Gastroesophageal sphincter (tissue), 4 donors: ENCODE measurements around the gene MON1A. TPM values are rescaled to one million over a fixed set of nuclear protein-coding genes. Genes with fewer than 3 reads are reported as not detected.

Experiments
- ATAC-seq: fragments of 150-250 bp; one replicate; pipeline ENCODE4 v1.9.1; 2016; ENCODE audit warnings: mild to moderate bottlenecking, moderate library complexity
- H3K27ac ChIP-seq, 4 donors: fragments of 200-600 bp; sonication (generic) in 3 of 4; 1 replicate in 3 of 4; 2 replicates in 1 of 4; pipeline ENCODE4 v1.5.1; 2016 to 2019
- H3K27me3 ChIP-seq: fragments of 200-600 bp; sonication (generic); one replicate; pipeline ENCODE4 v1.5.1; 2019
- H3K36me3 ChIP-seq, 2 donors: fragments of 200-600 bp; sonication (generic); one replicate each; pipeline ENCODE4 v1.5.1; 2019; ENCODE audit warnings: control low read depth in 1 of 2
- H3K4me1 ChIP-seq, 3 donors: fragments of 200-600 bp; sonication (generic); 1 replicate in 2 of 3; 2 replicates in 1 of 3; pipeline ENCODE4 v1.5.1; 2016 to 2019; ENCODE audit warnings: control low read depth in 2 of 3
- H3K4me3 ChIP-seq, 2 donors: fragments of 200-600 bp; sonication (generic); one replicate each; pipeline ENCODE4 v1.5.1; 2019; ENCODE audit warnings: mild to moderate bottlenecking in 1 of 2, moderate library complexity in 1 of 2
- H3K9me3 ChIP-seq, 3 donors: fragments of 200-600 bp; sonication (generic); one replicate each; pipeline ENCODE4 v1.5.1; 2017 to 2019; ENCODE audit warnings: control low read depth in 2 of 3
- EP300 ChIP-seq: sonication (generic); formaldehyde crosslinking; IDR thresholded peaks from one replicate; pipeline ENCODE4 v1.6.1; 2017; ENCODE audit warnings: antibody characterized with exemption, mild to moderate bottlenecking
- POLR2A ChIP-seq, 2 donors: fragments of 450-650 bp; IDR thresholded peaks; one replicate each; pipeline ENCODE4 v1.6.1; 2017; ENCODE audit warnings: antibody characterized with exemption in 2 of 2, mild to moderate bottlenecking in 2 of 2, moderate library complexity in 1 of 2
- POLR2AphosphoS5 ChIP-seq: sonication (generic); formaldehyde crosslinking; IDR thresholded peaks from one replicate; pipeline ENCODE4 v1.6.1; 2017; ENCODE audit warnings: antibody characterized with exemption
- WGBS, 2 donors: methylation state at CpG; one replicate each; pipeline ENCODE4 v1.1.5; 2018; ENCODE audit warnings: low coverage in 1 of 2; 5-methylcytosine and 5-hydroxymethylcytosine counted together
- total RNA-seq, 4 donors: library from RNA; depleted of rRNA; stranded (reverse); fragments of >200 nt; gene quantifications; one replicate each; pipeline ENCODE4 v1.1.0, GENCODE V29; 2016
- TF ChIP-seq, protein P1 (sequence below), 4 experiments: fragments of 200-600 bp in 2 of 4; fragments of 450-650 bp in 2 of 4; sonication (generic) in 1 of 4; IDR thresholded peaks; one replicate each; pipeline ENCODE4 v1.5.1; 2017 to 2019; ENCODE audit warnings: antibody characterized with exemption in 4 of 4, mild to moderate bottlenecking in 2 of 4, moderate library complexity in 2 of 4

Gene MON1A
- total RNA-seq, 4 donors from 2014 or later = 9.0 to 21.8 (median 10.8) TPM

DNA sequence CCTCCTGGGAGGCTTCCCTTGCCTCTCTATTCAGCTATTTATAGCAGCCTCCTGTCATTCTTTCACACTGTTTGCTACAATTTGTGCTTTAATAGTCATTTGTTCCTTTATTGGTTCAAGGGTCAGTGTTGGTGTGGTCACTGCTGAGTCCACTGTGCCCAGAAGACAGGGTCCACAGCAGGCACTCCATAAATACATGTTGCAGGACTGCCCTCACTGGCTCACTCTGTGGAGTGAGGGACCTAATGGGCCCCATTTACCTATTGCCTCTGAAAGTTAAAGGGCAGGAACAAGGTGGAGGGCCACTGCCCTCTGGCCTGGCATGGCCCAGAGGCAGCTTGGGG is 42.7 kb downstream of the MON1A start:
- ATAC-seq = no peak
- Histone ChIP-seq H3K4me1 (peaks cover 0 to 9% (median 3%) of the 10 kb centered on the region in 3 donors), H3K9me3 (no peaks in the 10 kb centered on the region), H3K27me3 (no peaks in the 10 kb centered on the region), H3K4me3 (no peak overlapping the region), H3K36me3 (no peaks in the 10 kb centered on the region), H3K27ac (no peak overlapping the region)
- no peak for TF ChIP-seq EP300

DNA sequence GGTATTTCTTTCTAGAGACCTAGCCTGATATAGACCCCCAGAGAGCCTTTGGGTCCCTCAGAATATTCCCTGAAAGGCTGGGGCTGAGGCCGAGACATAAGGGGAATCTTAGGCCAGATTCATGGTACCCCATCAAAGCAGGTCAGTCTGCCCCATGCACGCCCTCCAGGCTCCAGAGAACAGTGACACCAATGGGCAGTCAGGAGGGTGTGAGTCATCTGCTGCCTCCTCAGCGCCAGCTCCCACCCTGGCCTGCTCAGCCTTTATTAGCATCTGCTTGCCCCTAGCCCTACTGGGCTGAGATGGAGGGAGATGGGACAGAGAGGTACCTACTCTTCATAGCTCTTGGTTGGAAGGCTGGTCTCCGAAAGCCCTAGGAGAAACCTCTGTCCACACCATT is 45.6 kb downstream of the MON1A start:
- H3K36me3 ChIP-seq = no peaks in the 10 kb centered on the region
- no CpG with 5 or more reads among the region's 4 CpGs for WGBS, 2 donors
- TF ChIP-seq, protein P1, sequence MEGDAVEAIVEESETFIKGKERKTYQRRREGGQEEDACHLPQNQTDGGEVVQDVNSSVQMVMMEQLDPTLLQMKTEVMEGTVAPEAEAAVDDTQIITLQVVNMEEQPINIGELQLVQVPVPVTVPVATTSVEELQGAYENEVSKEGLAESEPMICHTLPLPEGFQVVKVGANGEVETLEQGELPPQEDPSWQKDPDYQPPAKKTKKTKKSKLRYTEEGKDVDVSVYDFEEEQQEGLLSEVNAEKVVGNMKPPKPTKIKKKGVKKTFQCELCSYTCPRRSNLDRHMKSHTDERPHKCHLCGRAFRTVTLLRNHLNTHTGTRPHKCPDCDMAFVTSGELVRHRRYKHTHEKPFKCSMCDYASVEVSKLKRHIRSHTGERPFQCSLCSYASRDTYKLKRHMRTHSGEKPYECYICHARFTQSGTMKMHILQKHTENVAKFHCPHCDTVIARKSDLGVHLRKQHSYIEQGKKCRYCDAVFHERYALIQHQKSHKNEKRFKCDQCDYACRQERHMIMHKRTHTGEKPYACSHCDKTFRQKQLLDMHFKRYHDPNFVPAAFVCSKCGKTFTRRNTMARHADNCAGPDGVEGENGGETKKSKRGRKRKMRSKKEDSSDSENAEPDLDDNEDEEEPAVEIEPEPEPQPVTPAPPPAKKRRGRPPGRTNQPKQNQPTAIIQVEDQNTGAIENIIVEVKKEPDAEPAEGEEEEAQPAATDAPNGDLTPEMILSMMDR (IDR thresholded peaks at IDR 0.05) = no peak
- TF ChIP-seq POLR2AphosphoS5 (no peak), POLR2A (IDR thresholded peaks at IDR 0.05) (no peak), EP300 (no peak)
- no peak overlapping the region for H3K27ac ChIP-seq
- peaks cover 0 to 30% (median 6%) of the 10 kb centered on the region in 3 donors for H3K4me1 ChIP-seq
- H3K4me3 ChIP-seq = no peak overlapping the region
- ATAC-seq = no peak
- no peaks in the 10 kb centered on the region for H3K27me3 ChIP-seq
- no peaks in the 10 kb centered on the region for H3K9me3 ChIP-seq

DNA sequence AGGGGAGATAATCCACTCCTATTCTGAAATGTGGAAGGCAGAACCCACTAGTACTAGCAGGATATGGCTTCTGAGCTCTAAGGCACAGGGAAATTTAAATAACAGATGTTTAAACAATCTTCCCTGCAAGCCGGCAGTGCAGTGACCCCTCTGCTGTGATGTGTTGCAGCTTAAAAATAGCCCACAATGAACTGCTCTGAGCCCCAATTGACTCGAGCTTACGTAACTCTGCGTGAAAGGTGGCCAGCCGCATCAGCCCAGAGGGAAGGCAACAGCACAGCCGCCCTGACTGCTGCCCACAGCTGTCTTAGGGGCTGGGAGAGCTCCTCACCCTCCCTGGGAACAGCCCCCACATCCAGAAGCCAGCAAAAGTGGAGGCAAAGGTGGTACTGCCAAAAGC is 47.4 kb downstream of the MON1A start:
- peaks cover 0 to 30% (median 6%) of the 10 kb centered on the region in 3 donors for H3K4me1 ChIP-seq
- no peaks in the 10 kb centered on the region for H3K36me3 ChIP-seq
- H3K27me3 ChIP-seq = no peaks in the 10 kb centered on the region
- H3K27ac ChIP-seq = peak overlapping the region in 2 of 4 donors; percentile 18 to 21
- H3K4me3 ChIP-seq = no peak overlapping the region
- WGBS, 2 donors = 0% methylated on average over 1 of the region's 6 CpGs; no CpG with 5 or more reads in 1 of the 2 donors
- H3K9me3 ChIP-seq = no peaks in the 10 kb centered on the region
- ATAC-seq = peak; percentile 67
- TF ChIP-seq POLR2AphosphoS5 (no peak), POLR2A (IDR thresholded peaks at IDR 0.05) (no peak), EP300 (no peak)
- TF ChIP-seq, protein P1 (IDR thresholded peaks at IDR 0.05) = no peak

DNA sequence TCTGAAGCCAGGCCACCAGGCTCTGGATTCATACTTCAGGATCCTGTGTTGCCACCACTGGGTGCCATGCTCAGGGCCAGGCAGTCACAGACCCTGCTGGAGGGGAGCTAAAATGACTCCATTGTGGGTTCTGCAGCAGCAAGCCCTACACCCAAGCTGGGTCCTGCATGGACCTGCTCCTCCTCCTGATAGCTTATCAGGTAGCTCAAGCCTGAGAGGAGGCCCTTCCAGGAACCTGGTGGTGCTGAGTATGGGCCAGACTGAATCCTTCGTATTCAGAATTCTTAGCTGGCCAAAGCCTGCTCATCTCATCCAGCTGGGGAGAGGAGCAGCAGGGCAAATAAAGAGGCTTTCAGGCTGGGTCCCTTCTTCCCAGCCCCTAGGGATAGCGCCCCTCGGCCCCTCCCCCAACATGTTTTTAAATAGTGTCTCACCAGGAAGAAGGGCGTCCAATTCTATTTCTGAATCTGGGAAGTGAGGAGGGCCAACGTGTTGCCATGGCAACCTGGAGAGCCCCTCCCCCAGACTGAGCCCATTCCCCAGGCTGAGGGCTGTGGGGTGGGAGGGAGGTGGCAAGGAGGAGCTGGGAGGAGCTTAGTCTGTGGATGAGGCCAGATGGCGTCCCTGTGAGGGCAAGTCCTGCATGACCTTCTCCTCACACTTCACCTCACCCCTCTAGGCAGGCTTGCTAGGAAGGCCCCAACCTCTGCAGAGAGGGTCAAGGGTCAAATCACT is 48.9 kb downstream of the MON1A start:
- WGBS, 2 donors = no CpG with 5 or more reads among the region's 6 CpGs
- Histone ChIP-seq H3K9me3 (no peaks in the 10 kb centered on the region), H3K27me3 (no peaks in the 10 kb centered on the region), H3K4me1 (peaks cover 0 to 30% (median 6%) of the 10 kb centered on the region in 3 donors), H3K36me3 (no peaks in the 10 kb centered on the region), H3K4me3 (no peak overlapping the region), H3K27ac (peak overlapping the region in 1 of 4 donors; percentile 17)
- TF ChIP-seq EP300 = no peak
- TF ChIP-seq, protein P1 (IDR thresholded peaks at IDR 0.05) = no peak
- TF ChIP-seq POLR2A (IDR thresholded peaks at IDR 0.05) = no peak
- no peak for TF ChIP-seq POLR2AphosphoS5
- ATAC-seq = no peak

DNA sequence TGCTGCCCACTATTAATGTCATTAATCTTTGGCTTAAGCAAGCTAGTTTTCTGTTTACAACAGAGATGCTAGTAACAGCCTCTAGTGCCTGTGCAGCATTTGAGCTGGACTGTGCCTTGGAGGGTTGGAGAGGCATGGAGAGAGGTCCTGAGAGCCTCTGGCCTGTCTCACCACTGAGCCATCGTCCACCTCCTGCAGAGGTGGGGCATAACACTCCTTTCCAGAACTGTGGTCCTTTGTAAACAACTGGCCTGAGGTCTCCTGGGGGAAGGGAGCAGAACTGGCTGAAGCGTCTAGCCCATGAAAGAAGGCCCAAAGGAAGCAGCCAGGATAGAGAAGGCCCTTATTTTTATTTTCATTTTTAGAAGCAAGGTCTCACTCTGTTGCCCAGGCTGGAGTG is 49.9 kb downstream of the MON1A start:
- TF ChIP-seq, protein P1 (IDR thresholded peaks at IDR 0.05) = no peak
- TF ChIP-seq EP300 (no peak), POLR2A (IDR thresholded peaks at IDR 0.05) (no peak), POLR2AphosphoS5 (no peak)
- 33% methylated on average over 2 of the region's 2 CpGs; no CpG with 5 or more reads in 1 of the 2 donors for WGBS, 2 donors
- no peaks in the 10 kb centered on the region for H3K27me3 ChIP-seq

More for the DNA sequence above, 49.9 kb downstream of the MON1A start:
- Histone ChIP-seq H3K36me3 (no peaks in the 10 kb centered on the region), H3K9me3 (no peaks in the 10 kb centered on the region), H3K4me3 (no peak overlapping the region), H3K27ac (no peak overlapping the region), H3K4me1 (peaks cover 0 to 30% (median 6%) of the 10 kb centered on the region in 3 donors)
- ATAC-seq = no peak
